ENCODE measurements around the gene LMCD1. TPM values are rescaled to one million over a fixed set of nuclear protein-coding genes. Genes with fewer than 3 reads are reported as not detected.

LMCD1 gene
- total and polyA plus RNA-seq, 2 donors (not counting 1 experiment from before 2014, with no cell fraction given): 60.1 to 137 TPM

DNA sequence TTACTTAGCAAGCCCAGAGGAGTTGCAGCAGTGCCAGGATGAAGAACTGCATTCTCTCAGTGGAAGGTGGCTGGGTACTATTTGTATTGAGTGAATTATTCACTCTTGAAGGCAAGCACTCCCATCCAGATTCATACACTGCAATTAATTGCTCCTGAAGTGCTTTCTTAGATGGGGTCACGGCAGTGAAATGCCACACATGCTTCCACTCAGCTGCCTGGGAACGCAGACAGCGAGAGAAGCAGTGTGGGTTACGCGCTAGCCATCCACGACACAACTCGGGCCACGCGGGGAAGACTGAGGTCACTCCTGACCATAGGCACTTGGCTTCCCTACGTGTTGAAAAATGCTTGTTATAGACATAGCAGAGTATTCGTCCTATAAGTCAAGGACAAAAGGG, 30.8 kb upstream of the LMCD1 start:
- no peak for TF ChIP-seq EZH2 (IDR thresholded peaks at IDR 0.05; ENCODE audit: low read length, missing control alignments)
- TF ChIP-seq, protein P1, sequence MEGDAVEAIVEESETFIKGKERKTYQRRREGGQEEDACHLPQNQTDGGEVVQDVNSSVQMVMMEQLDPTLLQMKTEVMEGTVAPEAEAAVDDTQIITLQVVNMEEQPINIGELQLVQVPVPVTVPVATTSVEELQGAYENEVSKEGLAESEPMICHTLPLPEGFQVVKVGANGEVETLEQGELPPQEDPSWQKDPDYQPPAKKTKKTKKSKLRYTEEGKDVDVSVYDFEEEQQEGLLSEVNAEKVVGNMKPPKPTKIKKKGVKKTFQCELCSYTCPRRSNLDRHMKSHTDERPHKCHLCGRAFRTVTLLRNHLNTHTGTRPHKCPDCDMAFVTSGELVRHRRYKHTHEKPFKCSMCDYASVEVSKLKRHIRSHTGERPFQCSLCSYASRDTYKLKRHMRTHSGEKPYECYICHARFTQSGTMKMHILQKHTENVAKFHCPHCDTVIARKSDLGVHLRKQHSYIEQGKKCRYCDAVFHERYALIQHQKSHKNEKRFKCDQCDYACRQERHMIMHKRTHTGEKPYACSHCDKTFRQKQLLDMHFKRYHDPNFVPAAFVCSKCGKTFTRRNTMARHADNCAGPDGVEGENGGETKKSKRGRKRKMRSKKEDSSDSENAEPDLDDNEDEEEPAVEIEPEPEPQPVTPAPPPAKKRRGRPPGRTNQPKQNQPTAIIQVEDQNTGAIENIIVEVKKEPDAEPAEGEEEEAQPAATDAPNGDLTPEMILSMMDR (conservative IDR thresholded peaks at IDR 0.05 in 1 of 2, IDR thresholded peaks at IDR 0.05 in 1 of 2; ENCODE audit: low read depth in 1 of 2, low read length in 2 of 2): no peak
- Histone ChIP-seq H3K9me3 (ENCODE audit: control insufficient read depth, insufficient read depth, low read depth, low read length) (no peaks in the 10 kb centered on the region), H3K79me2 (ENCODE audit: control insufficient read depth, insufficient read depth, low read length) (no peaks in the 10 kb centered on the region), H2AFZ (ENCODE audit: low read length) (no peak overlapping the region), H3K4me3 (replicated peaks in 1 of 4; ENCODE audit: control extremely low read depth in 1 of 4, insufficient read depth in 1 of 4, low read depth in 3 of 4, low read length in 4 of 4) (no peak overlapping the region), H3K27me3 (ENCODE audit: control insufficient read depth, insufficient read depth, low read length) (no peaks in the 10 kb centered on the region), H4K20me1 (ENCODE audit: control insufficient read depth, extremely low read depth, insufficient read depth, low read length) (no peaks in the 10 kb centered on the region), H3K27ac (ENCODE audit: insufficient read depth, low read length) (no peak overlapping the region), H3K36me3 (ENCODE audit: control insufficient read depth, insufficient read depth, low read length) (no peaks in the 10 kb centered on the region), H3K9ac (ENCODE audit: insufficient read depth, low read length) (no peak overlapping the region), H3K4me1 (ENCODE audit: control insufficient read depth, extremely low read depth, insufficient read depth, low read length) (no peaks in the 10 kb centered on the region), H3K4me2 (ENCODE audit: extremely low read depth, insufficient read depth, low read length) (no peak overlapping the region)
- DNase-seq (ENCODE audit: low read depth in 2 of 2): peak in 1 of 2 donors; percentile 76

DNA sequence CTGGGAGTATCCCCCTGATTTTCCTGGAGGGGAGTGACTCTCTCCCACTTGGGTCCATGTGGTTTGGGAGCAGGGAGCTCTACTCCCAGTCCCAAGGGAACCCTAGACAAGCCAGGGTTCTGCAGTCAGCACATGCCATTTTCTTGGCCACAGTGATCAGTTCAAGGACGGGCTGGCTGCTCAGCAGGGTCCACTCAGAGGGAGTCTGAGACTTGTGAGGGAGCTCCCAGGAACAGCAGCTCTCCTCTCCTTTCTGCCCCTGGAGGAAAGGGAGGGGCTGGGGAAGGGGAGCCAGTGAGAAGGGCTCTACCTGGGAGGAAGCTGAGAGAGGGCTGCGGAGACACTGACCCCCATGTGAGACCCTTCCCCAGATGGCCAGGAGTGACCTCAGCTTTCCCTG, 29.1 kb upstream of the LMCD1 start:
- Histone ChIP-seq H3K27me3 (ENCODE audit: control insufficient read depth, insufficient read depth, low read length) (no peaks in the 10 kb centered on the region), H3K9me3 (ENCODE audit: control insufficient read depth, insufficient read depth, low read depth, low read length) (no peaks in the 10 kb centered on the region), H3K4me3 (replicated peaks in 1 of 4; ENCODE audit: control extremely low read depth in 1 of 4, insufficient read depth in 1 of 4, low read depth in 3 of 4, low read length in 4 of 4) (no peak overlapping the region), H3K79me2 (ENCODE audit: control insufficient read depth, insufficient read depth, low read length) (no peaks in the 10 kb centered on the region), H2AFZ (ENCODE audit: low read length) (no peak overlapping the region), H3K27ac (ENCODE audit: insufficient read depth, low read length) (no peak overlapping the region), H3K36me3 (ENCODE audit: control insufficient read depth, insufficient read depth, low read length) (no peaks in the 10 kb centered on the region), H4K20me1 (ENCODE audit: control insufficient read depth, extremely low read depth, insufficient read depth, low read length) (no peaks in the 10 kb centered on the region), H3K4me2 (ENCODE audit: extremely low read depth, insufficient read depth, low read length) (no peak overlapping the region), H3K9ac (ENCODE audit: insufficient read depth, low read length) (no peak overlapping the region), H3K4me1 (ENCODE audit: control insufficient read depth, extremely low read depth, insufficient read depth, low read length) (no peaks in the 10 kb centered on the region)
- TF ChIP-seq, protein P1 (conservative IDR thresholded peaks at IDR 0.05 in 1 of 2, IDR thresholded peaks at IDR 0.05 in 1 of 2; ENCODE audit: low read depth in 1 of 2, low read length in 2 of 2): no peak
- no peak for TF ChIP-seq EZH2 (IDR thresholded peaks at IDR 0.05; ENCODE audit: low read length, missing control alignments)
- DNase-seq (ENCODE audit: low read depth in 2 of 2): no peak

DNA sequence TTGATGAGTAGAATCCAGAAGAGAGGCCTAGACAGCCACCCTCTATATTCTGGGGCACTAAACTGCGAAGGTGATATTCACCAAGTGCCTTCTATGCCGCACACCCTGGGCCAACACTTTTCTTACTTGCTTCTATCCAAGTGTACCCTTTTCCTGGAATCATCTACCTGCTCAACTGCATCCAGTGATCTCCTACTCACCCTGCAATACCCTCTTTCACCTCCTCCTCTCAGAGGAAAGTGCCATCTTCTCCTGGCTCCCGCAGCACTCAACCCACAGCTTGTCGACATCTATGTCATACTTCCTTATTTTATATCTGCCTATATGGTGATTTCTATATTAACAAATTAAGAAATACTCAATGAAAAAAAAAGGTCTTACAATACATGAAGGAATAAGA, 28.6 kb upstream of the LMCD1 start:
- Histone ChIP-seq H3K4me2 (ENCODE audit: extremely low read depth, insufficient read depth, low read length) (no peak overlapping the region), H3K4me3 (replicated peaks in 1 of 4; ENCODE audit: control extremely low read depth in 1 of 4, insufficient read depth in 1 of 4, low read depth in 3 of 4, low read length in 4 of 4) (no peak overlapping the region), H3K4me1 (ENCODE audit: control insufficient read depth, extremely low read depth, insufficient read depth, low read length) (no peaks in the 10 kb centered on the region), H3K36me3 (ENCODE audit: control insufficient read depth, insufficient read depth, low read length) (no peaks in the 10 kb centered on the region), H3K79me2 (ENCODE audit: control insufficient read depth, insufficient read depth, low read length) (no peaks in the 10 kb centered on the region), H2AFZ (ENCODE audit: low read length) (no peak overlapping the region), H3K27ac (ENCODE audit: insufficient read depth, low read length) (no peak overlapping the region), H3K9me3 (ENCODE audit: control insufficient read depth, insufficient read depth, low read depth, low read length) (no peaks in the 10 kb centered on the region), H3K9ac (ENCODE audit: insufficient read depth, low read length) (no peak overlapping the region), H3K27me3 (ENCODE audit: control insufficient read depth, insufficient read depth, low read length) (no peaks in the 10 kb centered on the region), H4K20me1 (ENCODE audit: control insufficient read depth, extremely low read depth, insufficient read depth, low read length) (no peaks in the 10 kb centered on the region)
- DNase-seq (ENCODE audit: low read depth in 2 of 2): no peak
- TF ChIP-seq EZH2 (IDR thresholded peaks at IDR 0.05; ENCODE audit: low read length, missing control alignments): no peak
- TF ChIP-seq, protein P1 (conservative IDR thresholded peaks at IDR 0.05 in 1 of 2, IDR thresholded peaks at IDR 0.05 in 1 of 2; ENCODE audit: low read depth in 1 of 2, low read length in 2 of 2): no peak
